HK-2 (cell line): ENCODE measurements around the gene VAC14.
A peak's percentile ranks its signal among the peaks of the same experiment; 100 is the strongest.

ENCODE experiments used
- DNase-seq: peaks from one replicate; pipeline ENCODE4 v3.0.0-alpha.2; 2018; ENCODE audit not compliant: unreplicated experiment

Gene VAC14

DNA sequence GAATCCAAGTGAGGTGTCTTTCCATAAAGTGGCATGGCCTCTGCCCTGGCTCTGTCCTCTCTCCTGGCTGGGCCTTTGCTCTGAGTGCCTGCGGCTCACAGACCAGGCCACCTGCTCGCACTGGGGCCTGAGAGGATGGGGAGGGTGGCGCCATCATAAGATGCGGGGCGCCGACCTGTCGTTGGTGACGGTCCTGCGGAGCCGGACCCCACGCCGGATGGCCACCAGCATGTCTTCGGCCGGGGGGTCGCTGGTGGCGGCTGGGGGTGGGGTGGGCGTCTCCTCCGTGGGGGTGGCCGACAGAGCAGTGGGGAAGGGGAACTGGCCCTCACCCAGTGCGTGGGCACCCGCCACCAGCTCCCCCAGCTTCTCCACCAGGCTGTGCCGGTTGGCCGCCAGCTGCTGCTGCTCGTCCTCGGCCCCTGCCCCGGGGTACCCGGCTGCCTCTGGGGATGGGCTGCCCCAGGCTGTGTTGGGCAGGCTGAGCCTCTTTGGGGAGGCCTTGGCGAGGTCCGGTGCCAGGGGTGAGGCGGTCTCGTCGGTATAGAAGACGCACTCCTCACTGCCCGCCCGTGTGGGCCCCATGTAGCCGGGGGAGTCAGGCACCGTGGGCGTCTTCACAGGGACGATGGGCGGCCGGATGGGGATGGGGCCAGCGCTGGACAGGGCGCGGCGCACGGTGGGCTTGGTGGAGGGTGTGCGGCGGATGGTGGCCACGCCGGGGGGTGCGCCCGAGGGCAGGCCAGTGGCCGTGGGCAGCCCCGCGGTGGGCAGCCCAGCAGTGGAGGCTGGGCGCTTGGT is 137.2 kb downstream of the VAC14 start:
- DNase-seq = no peak

DNA sequence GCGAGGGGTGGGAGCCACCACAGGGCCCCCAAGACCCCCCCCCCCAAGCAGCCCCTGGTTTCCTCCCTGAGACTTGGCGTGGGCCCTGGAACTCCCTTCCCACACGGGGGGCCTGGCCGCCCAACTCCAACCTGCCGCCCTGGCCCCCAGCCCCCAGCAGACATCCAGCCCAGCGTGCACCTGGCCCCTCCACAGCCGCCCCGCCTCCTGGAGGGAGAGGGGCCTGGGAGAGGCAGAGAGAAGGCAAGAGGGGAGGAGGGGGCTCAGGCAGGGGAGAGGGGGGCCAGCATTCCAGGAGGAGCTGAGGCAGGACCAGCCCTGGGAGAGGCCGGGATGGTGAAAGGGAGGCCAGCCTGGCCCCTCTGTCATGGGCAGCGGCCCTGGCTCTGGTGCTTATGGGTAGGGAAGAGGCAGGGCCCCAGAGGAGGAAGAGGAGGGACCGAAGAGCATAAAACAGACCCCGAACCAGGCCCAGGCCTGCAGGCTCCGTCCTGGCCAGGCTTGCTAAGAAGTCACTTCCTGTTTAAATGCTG is 137.9 kb downstream of the VAC14 start:
- DNase-seq = no peak

DNA sequence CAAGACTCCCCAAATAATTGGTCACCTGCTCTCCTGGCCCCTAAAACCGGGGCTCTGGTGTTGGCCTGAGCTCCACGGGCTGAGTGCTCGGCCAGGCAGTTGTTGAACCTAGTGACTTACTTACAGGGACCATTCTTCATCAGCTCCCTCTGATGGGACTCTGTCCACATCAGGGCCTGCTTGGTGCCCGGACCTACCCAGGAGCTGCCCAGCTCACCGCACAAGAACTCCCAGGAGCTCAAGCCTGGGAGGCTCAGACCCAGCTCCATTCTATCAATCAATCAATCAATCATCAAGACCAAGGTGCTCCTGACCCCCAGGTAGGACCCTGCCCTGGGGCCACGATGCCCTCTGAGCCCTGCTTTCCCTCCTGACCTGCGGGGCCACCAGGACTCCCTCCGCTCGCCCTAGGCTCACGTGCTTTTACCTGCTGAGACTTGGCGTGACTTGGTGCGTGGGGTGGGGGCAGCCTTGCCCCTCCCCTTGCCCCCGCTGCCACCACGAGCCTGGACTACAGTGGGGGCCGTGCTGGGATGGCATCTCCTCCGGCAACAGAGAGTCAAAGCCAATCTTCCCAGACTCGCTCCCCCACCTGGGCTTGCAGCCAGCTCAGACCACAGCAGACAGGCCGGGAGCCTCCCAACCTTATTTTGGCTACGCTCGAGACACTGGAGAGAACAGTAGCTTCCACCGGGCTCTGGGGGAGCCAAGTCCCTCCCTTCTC is 138.9 kb downstream of the VAC14 start:
- no peak for DNase-seq

DNA sequence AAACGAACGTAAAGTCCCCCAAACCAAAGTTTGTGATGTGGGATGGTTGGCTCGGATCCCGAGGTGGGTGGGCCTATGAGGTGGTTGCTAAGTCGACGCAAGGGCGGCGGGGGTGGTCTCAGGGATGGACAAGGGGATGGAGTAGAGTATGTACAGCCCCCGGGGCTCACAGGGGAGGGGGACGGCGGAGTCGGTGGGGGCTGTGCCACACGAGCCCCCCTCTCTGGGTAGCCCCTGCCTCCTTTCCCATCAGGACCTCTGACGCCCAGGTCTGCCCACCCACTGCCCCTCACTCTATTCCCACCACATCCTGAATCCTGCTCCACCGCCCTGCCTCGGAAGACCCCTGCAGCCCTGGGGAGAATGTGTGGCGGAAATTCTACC is 139.4 kb downstream of the VAC14 start:
- no peak for DNase-seq

DNA sequence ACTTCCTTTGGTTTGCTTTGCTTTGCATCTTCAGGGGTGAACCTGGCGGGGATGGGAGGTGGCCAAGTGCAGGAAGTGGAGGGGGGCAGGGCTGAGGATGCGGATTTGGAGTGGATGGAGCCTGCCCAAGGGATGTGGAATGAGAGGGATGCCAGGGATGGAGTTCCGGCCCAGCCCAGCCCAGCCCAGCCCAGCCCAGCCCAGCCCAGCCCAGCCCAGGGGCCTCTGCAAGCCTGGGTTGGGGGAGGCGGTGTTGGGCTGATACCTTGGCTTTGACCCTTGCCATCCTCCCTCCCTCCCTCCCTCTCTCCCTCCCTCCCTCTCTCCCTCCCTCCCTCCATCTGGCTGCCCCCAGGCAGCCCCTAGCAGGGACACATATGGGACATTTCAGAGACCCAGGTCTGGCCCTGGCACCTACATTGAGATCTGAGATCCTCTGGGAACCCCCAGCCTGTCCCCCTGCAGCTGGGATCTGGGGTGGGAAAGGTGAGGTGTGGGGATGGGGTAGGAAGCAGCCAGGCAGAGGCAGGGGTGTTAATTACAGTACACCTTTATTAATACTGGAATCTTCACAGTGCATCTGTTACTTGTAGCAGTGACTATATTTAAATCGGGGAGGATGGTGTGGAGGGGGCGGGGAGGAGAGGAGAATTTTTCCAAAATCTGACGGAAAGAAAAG is 140.1 kb downstream of the VAC14 start:
- no peak for DNase-seq

DNA sequence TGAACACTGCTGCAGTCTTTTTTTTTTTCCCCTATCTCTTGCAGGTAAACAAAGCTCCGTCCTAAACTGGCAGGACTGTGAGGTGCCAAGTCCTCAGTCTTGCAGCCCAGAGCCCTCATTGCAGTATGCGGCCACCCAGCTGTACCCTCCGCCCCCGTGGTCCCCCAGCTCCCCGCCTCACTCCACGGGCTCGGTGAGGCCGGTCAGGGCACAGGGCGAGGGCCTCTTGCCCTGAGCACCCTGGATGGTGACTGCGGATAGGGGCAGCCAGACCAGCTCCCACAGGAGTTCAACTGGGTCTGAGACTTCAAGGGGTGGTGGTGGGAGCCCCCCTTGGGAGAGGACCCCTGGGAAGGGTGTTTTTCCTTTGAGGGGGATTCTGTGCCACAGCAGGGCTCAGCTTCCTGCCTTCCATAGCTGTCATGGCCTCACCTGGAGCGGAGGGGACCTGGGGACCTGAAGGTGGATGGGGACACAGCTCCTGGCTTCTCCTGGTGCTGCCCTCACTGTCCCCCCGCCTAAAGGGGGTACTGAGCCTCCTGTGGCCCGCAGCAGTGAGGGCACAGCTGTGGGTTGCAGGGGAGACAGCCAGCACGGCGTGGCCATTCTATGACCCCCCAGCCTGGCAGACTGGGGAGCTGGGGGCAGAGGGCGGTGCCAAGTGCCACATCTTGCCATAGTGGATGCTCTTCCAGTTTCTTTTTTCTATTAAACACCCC is 140.8 kb downstream of the VAC14 start:
- DNase-seq = no peak

DNA sequence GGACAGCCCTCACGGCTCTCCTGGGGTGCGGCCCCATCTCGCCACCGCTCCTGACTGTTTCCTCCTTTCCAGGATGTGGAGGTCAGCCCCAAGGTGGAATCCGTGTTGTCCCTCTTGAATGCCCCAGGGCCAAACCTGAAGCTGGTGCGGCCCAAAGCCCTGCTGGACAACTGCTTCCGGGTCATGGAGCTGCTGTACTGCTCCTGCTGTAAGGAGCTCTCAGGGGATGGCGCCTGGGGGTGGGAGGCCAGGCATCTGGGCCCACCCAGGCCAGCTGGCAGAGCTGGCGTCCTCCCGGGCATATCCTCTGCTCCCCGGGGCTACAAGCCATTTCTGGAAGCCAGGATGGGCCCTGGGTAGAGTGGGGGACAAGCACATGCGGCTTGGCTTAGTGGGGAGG is 141.4 kb downstream of the VAC14 start:
- DNase-seq = no peak

DNA sequence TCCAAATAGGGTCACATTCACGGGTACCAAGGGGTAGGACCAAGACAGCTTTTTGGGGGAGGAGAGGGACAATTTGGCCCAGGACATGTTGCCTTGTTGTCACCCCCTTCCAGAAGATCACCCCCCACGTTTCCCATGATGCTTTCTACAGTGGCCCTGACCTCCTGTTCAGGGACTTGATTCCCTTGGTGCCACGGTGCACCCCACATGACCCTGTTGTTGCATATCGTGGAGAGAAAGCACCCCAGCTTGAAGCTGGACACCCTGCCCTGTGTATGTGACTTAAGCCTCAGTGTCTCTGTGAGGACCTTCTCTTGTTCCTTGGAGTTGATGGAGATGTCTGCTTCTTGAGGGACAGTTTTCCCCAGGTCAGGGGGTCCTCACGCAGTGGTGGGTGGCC is 142.0 kb downstream of the VAC14 start:
- DNase-seq = no peak

DNA sequence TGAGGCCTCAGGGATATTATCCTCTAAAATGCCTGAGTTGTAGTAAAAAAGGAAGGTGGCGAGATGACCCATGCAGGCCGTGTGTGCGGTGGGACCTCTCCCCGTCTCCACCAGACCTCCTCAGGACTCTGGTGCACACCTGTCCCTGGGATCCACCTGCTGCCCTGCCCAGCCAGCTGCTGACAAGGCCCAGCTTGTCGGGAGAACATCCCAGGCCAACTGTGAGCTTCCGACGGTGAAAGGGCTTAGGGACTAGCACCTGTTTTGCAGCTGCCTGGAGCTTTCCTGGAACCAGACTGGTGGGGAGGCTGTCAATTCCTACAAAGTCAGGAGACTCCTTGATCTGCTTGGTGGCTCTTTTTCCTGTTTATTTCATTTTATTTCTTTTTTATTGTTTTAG is 143.0 kb downstream of the VAC14 start:
- DNase-seq = no peak

DNA sequence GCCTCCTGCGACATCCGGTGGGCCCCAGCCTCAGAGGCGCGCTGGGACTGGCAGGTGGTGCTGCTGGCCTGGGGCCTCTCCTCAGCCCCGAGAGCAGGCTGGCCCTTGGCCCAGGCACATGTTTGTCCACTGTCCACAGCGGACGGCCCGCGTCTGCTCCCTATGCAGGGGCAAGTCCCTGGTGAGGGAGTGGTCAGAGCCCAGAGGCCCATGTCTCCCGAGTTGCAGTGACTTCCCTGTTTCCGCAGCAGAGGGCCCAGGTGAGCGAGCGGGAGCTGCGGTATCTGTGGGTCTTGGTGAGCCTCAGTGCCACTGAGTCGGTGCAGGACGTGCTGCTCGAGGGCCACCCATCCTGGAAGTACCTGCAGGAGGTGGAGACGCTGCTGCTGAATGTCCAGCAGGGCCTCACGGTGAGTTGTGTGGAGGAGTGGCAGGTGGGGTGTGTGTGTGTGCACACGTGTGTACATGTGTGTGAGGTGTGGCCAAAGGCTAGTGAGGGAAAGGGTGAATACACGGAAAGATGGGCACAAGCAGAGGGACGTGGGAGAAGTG is 144.2 kb downstream of the VAC14 start:
- DNase-seq = no peak

DNA sequence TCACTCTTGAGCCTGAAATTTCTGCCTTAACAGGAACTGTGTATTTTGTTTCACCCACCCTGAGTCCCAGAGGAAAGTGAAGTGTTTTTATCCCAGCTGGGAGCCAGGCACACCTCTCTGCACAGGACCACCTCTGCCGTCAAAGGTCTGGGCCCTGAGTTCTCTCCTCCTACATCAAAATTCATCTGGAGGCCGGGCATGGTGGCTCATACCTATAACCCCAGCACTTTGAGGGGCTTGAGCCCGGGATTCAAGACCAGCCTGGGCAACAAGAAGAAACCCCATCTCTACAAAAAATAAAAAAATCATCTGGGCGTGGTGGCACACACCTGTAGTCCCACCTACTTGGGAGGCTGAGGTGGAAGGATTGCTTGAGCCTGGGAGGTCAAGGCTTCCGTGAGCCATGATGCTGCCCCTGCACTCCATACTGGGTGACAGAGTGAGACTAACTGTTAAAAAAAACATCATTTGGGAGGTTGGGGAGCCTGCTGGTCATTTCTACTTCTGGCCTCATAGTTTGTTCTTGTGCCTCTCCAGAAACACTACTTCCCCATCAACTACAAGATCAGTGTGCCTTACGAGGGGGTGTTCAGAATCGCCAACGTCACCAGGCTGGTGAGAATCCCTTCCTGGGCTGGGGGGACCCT is 144.8 kb downstream of the VAC14 start:
- DNase-seq = no peak

DNA sequence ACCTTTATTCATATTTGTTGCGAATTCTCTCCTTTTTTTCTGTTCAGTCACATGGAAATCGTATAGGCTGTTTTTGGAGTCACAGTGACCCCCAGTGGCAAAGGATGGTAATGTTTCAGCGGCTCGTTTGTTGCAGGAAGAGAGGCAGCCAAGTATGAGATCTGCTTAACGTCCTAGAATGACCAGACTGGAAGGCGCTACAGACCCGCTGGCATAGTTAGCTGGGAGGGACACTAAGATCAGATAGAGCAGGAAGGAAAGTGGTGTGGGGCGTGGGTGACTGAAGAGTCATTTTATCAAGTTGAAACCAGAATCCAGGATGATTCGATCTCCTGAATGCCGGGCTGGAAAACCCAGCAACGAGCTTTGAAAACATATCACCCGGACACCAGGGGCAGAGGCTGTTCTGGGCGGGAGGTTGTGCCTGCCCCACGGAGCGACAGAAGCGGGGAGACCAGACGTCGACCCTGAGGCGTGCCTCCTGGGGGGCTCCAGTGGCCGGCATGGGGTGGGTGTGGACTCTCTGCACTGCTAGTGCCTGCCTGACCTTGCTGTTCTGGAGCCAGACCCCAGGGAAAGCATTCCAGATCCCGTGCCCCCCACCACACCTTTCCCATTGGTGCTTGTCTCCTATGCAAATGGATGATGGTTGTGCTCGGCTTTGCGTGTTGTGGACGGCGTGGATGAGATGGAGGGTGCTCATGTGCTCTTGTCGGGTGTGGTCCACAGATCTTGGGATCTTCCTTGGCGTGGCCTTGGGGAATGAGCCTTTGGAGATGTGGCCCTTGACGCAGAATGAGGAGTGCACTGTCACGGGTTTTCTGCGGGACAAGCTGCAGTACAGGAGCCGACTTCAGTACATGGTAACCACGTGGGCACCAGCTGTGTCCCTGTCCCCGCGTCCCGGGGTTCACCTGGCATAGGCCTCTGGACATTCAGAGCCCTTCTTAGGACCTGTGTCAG is 146.9 kb downstream of the VAC14 start:
- DNase-seq = peak; percentile 91

DNA sequence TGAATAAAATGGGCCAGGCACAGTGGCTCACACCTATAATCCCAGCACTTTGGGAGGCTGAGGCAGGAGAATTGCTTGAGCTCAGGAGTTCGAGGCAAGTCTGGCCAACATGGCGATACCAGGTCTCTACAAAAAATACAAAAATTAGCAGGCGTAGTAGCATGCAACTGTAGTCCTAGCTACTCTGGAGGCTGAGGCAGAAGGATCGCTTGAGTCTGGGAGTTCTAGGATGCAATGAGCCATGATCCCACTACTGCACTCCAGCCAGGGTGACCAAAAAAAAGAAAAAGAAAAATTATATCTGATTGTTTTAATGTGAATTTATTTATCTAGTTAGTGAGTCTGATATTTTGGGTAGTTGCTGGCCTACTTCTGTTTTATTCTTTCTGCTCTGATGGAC is 147.6 kb downstream of the VAC14 start:
- DNase-seq = no peak

DNA sequence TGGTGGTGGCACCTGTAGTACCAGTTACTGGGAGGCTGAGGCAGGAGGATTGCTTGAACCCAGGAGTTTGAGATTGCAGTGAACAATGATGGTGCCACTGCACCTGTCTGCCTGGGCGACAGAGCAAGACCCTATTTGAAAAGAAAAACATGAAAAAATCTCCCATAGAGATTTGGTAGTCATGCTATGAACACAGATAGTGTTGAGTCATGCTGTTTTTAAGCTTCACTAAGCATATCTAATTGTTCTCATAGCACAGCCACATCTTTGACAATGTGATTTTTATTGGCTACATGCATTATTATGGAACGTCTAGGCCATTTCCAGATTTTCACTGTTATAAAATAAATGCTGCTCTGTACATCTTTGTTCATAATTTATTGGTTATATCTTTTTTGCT is 148.6 kb downstream of the VAC14 start:
- no peak for DNase-seq

DNA sequence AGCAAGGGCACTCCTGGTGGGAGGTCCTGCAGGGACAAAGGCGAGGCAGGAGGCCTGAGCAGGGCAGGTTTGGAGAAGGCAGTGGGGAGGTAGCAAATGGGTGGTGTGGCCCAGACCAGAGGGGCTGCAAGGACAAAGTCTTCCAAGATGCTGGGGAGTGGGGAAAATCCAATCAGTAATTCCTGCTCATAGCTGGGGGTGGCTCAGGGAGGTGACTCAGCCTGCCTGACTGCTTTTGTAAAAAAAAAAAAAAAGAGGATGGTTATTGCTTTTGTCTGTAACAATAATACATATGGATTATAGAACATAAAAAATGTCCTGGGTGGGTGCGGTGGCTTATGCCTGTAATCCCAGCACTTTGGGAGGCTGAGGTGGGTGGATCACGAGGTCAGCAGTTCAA is 149.4 kb downstream of the VAC14 start:
- DNase-seq = no peak

DNA sequence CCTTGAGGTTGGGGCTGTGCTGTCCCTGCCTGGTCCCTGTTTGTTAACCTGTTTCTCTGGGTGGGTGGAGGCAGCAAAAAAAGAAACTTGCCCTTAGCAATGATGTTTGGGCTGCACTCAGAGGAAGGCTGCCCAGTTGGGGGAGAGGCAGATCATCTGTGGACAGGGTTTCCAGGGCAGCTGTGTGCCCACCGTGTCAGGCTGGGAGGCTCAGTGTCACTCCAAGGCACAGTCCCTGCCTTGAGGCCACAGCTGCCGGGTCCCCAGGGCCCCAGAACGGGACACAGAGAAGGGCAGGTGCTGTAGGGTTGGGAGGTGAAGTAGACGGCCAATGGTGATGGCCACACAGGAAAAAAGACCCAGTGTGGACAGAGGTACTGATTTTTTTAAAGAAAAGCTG is 150.7 kb downstream of the VAC14 start:
- DNase-seq = no peak

DNA sequence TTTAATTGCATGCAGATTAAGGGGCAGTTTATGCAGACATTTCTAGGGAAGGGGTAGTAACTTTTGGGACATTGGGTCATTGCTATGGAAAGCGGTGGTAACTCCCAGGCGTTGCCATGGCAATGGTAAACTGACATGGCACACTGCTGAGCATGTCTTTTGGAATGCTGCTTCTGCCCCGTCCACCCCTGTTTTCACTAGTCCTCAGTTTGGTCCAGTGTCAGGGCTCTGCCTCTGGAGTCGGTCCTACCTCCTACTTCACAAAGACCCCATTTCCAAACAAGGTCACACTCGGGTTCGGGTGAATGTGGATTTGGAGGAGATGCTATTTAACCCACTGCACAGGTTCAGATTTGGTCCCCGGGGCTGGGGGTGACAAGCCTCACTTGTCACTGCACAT is 151.7 kb downstream of the VAC14 start:
- DNase-seq = no peak

DNA sequence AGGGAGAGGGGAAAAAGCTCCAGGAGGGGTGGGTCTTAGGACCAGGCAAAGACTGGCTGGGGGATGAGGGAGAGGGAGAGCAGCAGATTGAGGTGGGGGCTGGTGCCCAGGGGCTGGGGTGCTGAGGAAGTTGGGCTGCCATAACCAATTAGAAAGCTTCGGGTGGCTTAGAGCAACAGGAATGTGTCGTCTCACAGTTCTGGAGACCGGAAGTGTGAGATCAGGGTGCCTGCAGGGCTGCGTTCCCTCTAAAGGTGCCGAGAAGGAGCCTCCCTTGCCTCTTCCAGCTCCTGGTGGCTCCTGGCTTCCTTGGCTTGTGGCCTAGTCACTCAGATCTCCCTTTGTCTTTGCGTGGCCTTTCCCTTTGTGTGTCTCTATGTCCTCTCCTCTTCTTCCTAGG is 152.4 kb downstream of the VAC14 start:
- no peak for DNase-seq

DNA sequence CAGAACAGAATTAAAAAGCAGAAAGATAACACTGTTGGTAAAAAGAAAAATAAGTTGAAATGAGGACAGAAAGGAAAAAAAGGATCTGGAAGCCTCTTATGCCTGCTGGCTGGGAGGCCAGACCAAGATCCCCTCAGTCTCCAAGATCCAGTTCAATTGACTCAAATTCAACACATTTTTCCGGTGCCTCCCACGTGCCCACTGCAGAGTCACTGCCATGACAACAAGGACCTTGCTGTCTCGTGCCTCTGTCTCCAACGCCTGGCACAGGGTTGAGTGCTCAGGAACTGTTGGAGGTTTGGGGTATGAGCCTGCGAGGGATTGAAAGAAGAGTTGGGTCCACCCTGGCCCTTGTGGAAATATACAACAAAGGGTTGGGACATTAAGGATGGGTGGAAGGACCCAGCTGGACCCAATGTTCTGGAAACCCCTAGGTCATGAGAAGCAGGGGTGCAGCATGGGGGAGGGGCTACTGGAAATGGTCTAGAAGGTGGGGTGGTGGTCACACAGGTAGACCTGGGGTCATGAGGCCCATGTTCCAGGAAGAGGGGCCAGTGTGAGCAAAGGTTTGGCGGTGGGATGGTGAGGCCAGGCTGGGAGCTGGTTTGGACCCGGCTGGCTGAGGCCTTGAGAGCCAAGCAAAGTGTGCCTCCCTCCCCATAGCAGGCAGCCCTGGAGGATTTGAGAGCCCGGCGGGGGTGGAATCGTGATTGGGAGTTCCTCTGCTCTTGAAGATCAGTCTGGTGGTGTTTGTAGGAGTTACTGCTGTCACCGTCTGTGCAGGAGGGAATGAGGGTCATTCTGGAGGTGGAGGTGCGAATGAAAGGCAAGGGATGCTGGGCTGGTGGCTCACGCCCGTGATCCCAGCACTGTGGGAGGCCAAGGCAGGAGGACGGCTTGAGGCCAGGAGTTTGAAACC is 153.3 kb downstream of the VAC14 start:
- DNase-seq = no peak
